ENCODE results near the gene NOS1AP.

Gene NOS1AP

DNA sequence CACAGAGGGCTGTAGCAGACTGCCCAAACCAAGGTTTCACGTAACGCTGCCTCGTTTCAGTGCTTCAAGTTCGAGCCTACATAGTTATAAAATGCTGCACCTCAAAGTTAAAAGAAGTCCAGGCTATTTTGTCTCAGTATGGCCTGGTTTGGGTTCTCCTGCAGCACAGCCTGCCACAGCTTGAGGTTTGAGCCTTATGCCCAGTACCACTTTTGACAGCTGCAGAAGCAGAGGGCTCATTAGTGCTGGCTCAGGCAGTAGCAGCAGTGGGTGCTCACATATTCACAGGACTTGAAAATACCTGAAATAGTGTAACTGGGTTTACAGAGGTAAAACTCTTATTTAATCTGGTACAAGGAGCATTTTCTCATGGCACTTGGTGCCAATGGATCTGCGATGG, 291.9 kb downstream of the NOS1AP start:
- no peak for FAIRE-seq

DNA sequence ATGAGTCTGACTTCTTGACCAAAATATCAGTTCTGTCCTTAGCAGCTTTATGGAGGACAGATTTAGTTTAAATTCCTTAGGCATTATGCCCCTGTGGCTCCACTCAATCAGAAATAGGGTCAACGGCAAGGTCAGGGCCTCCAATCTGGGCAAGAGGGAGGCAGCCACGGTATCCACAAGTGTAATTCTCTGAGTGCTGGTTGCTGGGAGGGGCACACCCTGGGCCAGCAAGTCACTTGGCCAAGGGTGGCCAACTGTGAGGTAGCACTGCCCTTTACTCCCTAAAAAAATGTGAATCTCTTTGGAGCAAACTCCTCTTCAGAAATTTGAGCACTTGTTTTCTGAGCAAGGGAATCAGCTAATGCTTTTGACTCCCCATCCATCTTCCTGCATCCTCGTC, 294.3 kb downstream of the NOS1AP start:
- DNase-seq (ENCODE audit: low spot score) (no peak), FAIRE-seq (no peak)

More for the DNA sequence above, 291.9 kb downstream of the NOS1AP start:
- no peak for DNase-seq (ENCODE audit: low spot score)

DNA sequence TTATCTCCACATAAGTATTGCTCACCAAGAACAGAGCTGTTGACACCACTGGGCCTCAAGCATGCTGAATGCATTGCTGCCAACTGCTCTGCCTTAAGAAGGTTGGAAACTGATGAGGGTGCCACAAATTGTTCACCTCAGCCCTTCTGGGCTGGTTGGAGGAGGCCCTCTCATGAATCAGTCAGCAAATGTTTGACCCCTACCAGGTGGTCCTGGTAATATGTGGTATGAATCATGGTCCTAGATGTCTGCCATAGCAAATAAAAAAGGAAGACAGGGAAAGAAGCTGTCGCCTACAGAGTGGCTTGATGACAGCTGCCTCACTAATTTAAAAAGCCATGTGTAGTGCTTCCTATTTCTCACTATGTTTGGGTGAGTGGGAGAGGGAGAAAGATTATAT, 295.0 kb downstream of the NOS1AP start:
- no peak for FAIRE-seq

DNA sequence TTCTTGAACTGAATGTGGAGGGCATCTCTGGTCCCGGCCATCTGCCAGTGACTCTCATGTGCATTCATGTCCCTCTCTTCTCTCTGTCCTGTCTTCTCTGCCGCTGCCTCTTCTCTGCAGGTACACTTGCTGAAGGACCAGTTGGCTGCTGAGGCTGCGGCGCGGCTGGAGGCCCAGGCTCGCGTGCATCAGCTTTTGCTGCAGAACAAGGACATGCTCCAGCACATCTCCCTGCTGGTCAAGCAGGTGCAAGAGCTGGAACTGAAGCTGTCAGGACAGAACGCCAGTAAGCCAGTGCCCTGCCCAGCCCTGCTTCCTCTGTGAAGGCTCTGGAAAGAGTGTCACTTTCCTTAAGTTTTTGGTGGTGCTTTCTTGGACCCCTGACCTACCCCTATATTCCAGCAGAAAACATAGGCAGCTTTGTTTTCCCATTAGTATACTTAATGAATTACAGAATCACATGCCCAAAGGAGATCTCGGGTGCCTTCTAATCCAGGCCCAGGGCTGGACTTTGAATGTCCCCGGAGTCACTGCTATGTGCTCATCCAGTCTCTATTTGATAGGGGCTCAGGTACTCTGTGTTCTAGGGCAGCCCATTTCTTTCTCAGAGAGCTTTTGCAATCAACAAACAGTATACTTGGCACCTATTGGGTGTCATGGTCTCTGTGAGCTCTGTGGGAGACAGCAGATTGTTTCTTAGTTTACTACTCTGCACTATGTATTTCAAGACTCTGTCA, 296.0 kb downstream of the NOS1AP start:
- no peak for DNase-seq (ENCODE audit: low spot score)
- no peak for FAIRE-seq

More for the DNA sequence above, 295.0 kb downstream of the NOS1AP start:
- no peak for DNase-seq (ENCODE audit: low spot score)

DNA sequence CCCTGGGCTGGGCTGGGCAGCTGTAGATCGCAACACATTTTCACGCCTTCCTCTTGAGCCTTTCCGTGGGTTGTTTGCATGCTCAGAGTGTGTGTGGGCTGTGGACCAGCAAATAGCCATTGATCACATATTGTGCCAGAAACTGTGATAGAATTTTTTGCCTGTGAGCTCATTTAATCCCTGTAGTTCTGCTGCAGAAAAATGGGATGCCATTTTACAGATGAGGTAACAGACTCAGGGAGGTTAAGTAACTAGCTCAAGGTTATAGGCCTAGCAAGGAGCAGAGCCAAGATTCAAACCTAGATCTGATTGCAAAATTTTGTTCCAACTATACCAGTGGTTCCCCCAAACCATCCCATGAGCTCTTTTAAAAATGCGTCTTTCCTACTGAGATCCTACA, 296.7 kb downstream of the NOS1AP start:
- no peak for DNase-seq (ENCODE audit: low spot score)
- no peak for FAIRE-seq

DNA sequence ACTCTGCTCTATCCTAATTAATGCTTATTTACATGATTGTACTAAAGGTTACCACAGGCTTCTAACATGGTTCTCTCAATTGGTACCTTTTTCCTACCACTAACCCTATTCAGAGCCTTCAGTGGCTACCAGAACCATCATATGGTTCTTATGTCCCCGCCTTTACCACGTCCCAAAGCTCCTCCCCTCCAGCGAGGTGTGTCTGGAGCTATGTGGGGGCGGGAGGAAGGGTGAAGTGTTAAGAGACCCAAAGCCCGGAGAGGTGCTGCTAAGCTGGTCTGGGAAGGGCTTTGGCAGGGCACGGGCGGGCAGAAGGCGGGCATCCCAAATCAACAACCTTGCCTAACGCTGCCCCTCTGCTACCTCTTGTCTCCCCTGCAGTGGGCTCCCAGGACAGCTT, 297.2 kb downstream of the NOS1AP start:
- FAIRE-seq (no peak), DNase-seq (ENCODE audit: low spot score) (no peak)

DNA sequence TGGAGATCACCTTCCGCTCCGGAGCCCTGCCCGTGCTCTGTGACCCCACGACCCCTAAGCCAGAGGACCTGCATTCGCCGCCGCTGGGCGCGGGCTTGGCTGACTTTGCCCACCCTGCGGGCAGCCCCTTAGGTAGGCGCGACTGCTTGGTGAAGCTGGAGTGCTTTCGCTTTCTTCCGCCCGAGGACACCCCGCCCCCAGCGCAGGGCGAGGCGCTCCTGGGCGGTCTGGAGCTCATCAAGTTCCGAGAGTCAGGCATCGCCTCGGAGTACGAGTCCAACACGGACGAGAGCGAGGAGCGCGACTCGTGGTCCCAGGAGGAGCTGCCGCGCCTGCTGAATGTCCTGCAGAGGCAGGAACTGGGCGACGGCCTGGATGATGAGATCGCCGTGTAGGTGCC, 297.6 kb downstream of the NOS1AP start:
- DNase-seq (ENCODE audit: low spot score) (no peak), FAIRE-seq (no peak)

DNA sequence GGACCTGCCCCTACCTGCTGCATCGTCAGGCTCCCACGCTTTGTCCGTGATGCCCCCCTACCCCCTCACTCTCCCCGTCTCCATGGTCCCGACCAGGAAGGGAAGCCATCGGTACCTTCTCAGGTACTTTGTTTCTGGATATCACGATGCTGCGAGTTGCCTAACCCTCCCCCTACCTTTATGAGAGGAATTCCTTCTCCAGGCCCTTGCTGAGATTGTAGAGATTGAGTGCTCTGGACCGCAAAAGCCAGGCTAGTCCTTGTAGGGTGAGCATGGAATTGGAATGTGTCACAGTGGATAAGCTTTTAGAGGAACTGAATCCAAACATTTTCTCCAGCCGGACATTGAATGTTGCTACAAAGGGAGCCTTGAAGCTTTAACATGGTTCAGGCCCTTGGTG, 298.3 kb downstream of the NOS1AP start:
- FAIRE-seq: no peak
- no peak for DNase-seq (ENCODE audit: low spot score)

DNA sequence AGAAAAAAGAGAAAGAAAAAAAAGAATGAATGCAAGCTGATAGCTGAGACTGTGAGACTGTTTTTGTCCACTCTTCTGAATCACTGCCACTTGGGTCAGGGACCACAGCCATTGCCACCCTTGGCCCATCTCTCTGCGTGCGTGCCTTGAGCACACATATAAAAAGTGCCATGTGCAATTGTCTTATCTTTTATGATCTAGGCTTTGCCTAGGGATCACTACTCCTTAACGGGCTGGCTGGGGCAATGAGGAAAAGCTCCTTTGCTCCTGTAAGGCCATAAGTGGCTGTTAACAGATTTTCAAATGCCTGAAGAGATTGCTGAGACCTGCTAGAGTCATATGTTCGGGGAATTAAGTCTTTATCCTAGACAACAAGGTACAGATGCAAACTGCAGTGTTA, 299.0 kb downstream of the NOS1AP start:
- no peak for FAIRE-seq
- DNase-seq (ENCODE audit: low spot score): no peak

DNA sequence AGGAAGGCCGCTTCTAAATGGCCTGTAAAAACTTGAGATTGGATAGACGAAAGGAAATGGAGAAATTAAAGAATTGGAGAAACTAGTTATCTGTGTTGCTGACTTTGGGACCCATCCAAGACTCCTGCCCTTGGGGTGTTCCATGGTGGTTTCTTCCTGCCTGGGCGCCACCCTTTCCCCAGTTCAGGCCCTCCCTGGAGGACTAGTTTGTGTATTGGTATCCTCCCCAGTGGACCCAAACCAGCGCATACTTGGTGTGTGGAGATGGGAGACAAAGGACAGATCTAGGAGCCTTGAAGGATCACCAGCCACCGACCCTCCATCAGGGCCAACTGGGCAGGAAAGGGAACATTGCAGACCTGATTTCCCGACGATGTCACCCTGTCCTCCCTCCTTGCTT, 300.1 kb downstream of the NOS1AP start:
- FAIRE-seq: no peak
- DNase-seq (ENCODE audit: low spot score): no peak

DNA sequence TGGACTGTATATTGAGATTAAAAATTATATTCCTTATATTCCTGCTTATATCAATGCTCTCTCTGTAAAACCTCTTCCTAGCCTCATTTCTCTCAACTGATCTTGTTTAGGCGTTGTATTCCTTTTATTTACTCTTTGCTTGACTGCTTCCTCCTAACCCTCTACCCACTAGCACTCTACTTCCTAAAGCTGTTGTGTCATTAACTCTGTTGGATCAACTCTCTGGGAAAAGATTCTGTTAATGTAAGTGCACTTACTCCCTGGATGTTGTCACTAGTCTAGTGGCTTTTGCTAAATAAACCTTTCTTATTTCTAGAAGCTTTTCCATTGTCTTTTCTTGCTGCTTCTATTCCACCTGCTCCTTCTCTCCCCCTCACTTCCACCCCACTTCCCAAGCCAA, 300.7 kb downstream of the NOS1AP start:
- DNase-seq (ENCODE audit: low spot score): no peak
- FAIRE-seq: no peak

DNA sequence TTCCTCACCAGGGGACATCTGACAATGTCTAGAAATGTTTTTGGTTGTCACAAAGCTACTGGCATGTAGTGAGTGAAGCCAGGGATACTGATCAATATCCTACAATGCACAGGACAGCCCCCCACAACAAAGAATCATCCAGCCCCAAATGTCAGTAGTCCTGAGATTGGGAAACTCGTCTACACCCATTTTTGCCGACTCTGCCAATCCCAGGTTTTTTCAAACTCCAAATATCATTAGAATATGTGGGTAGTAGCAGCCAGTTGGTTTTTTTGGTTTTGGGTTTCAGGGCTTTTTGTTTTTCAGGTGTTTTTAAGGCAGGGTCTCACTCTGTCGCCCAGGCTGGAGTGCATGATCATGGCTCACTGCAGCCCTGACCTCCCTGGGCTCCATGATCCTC, 301.2 kb downstream of the NOS1AP start:
- DNase-seq (ENCODE audit: low spot score) (no peak), FAIRE-seq (no peak)

DNA sequence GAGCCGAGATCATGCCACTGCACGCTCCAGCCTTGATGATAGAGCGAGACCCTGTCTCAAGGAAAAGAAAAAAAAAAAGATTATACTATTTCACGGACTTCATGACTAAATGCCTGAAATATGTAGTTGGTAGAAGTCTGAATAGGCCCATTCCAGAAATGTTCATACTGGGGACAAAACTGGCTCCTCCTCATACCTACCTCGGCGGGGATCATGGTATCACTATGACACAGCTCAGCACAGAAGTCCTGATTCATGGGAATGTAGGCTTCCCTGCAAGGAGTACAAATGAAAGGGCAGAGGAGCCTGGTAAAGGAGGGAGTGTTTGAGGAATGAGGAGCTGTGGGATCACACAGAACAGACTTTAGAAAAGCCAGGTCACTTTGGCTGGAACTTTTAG, 302.1 kb downstream of the NOS1AP start:
- no peak for FAIRE-seq
- peak; percentile 42 for DNase-seq (ENCODE audit: low spot score)

DNA sequence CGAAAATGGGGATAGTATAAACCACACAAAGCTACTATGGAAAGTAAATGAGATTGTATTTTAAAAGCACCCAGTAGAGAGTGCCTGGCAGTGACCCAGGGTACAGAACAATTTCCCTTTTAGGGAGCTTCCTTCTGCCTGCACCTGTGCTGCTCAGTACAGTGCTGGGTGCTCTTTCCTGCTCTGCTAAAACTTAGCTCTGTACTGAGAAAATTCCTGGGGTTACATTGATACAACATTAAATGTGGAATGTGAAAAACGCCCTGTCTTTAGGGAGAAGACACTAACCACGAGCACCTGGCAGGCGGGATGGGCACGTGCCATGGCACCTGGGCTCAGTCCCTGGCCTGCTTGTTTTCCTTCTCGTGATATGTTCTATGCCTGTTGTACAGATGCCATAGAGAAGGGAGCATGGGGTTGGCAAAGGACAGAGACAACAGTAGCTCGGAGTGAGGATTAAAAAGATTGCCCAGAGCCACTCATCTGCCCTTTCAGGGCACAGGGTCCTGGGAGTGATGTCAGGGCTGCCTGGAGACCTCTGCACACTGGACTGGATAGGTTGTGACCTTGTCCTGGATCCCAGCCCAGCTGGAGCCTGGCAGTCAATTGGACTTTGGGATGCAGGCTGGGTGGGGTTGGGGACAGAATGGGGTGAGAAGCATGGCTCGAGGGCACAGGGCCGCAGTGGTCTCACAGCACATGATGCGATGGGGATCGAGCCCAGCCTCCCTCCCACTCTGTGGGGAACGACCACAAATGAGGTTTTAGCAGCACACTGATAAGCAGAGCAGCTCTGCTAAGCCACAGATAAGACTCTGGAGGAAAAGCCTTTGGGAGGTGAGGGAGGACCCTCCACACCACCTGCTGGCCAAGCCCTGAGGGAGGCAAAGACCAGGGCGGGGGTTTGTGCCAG, 302.9 kb downstream of the NOS1AP start:
- FAIRE-seq: no peak
- DNase-seq (ENCODE audit: low spot score): no peak

DNA sequence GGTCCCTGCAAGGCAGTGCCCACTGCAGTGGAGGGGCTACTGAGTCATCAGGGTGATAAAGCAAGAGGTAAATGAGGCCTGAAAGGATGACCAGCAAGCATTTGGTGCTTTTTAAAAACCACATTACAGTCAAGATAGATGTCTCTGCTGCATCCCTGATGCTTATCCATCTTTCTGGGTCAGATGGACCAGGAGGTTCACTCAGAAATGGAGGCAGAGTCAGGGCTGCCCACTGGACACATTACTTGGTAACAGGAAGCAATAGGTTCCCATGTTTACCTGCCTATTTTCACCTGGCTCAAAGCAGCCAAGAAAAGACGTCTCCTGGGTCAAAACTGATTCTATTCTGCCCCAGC, 303.6 kb downstream of the NOS1AP start:
- DNase-seq (ENCODE audit: low spot score) (no peak), FAIRE-seq (no peak)

DNA sequence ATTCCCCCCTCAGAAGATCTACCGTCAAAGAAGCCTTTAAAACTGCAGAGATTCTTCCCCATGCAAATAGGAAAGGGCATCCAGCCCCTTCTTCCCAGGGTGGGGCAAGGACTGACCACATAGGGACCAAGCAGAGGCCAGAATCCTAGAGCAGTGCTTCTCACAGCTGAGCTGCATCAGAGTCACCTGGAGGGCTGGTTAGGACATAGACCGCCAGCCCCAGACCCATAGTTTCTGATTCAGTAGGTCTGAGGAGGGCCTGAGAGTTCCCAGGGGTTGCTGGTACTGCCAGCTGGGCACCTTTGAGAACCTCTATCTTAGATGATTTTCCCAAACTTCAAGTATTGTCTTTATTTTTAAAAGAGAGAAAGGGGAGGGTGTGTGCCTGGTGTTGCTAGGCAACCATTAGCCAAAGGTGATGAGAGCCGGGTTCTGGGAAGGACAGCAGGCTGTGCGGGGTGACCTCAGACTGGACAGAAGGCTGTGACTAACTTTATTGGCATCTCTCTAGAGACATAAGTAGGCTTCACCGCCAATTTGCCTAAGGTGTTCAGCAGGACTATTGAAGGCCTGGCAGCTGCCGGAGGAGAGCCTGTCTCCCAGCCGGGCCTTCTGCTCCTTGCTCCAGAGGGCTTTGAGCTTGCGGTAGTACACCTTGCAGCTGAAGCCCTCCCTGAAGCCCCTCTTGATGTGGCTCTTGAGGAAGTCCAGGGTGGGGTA, 304.2 kb downstream of the NOS1AP start:
- DNase-seq (ENCODE audit: low spot score): peak; percentile 71
- FAIRE-seq: no peak

DNA sequence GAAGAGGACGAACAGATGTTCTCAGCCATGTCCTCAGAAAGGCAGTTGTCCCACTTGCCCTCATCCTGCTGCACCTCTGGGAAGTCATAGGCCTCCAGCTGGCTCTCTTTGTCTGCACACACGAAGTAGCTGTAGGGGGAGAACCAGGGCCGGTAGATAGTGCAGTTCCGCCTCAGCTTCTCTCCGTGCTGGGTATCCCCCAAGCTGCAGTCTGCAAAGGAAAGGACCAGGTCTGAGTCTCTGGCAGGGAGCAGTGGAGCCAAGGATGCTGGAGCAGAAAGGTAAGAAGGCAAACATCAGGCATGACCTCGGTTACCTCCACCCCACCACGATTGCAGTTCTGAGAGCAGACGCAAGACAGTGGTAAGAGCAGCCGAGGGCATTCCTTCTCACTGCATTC, 304.9 kb downstream of the NOS1AP start:
- DNase-seq (ENCODE audit: low spot score): no peak
- no peak for FAIRE-seq

DNA sequence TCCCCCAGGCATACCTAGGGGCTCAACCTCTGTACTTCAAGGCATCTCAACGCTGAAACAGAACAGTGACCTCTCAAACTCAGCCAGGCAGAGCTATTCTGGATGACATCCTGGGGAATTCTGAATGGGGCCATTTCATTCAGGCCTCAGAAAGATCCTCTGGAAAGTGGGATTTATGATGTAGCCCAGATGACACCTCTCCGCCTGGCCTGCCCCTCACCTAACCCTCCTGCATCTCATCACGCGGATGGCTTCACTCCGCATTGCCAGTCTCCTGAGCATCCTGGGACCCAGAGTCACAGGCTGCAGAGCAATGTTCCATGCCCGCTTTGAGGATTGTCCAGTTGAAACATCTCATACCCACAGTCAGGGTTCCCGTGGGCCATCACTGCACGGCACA, 306.0 kb downstream of the NOS1AP start:
- no peak for DNase-seq (ENCODE audit: low spot score)
- no peak for FAIRE-seq

DNA sequence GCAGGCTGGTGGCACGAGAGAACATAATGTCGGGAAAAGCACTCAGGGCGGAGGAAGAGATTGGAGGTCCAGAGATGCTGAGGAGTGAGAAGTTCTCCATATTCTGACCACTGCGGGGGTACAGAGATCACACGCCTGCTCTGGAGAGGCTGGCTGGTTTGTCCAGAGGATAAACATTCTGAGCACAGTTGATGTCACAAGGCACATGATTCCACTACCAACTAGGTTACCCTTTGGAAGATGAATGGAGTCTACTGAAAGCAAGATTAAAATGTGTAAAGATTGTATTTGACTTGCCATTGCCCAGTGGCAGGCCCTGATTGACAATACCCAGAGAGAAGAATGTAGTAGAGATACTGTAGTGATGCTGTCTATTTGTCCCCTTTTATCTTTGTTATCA, 307.2 kb downstream of the NOS1AP start, which contains the start of gene SPATA46:
SPATA46 (minus strand) TSS at position 164 of the 400 bp plus-strand sequence; CDS start at position 100, 64 bp downstream.
- DNase-seq (ENCODE audit: low spot score) (no peak), FAIRE-seq (no peak)

DNA sequence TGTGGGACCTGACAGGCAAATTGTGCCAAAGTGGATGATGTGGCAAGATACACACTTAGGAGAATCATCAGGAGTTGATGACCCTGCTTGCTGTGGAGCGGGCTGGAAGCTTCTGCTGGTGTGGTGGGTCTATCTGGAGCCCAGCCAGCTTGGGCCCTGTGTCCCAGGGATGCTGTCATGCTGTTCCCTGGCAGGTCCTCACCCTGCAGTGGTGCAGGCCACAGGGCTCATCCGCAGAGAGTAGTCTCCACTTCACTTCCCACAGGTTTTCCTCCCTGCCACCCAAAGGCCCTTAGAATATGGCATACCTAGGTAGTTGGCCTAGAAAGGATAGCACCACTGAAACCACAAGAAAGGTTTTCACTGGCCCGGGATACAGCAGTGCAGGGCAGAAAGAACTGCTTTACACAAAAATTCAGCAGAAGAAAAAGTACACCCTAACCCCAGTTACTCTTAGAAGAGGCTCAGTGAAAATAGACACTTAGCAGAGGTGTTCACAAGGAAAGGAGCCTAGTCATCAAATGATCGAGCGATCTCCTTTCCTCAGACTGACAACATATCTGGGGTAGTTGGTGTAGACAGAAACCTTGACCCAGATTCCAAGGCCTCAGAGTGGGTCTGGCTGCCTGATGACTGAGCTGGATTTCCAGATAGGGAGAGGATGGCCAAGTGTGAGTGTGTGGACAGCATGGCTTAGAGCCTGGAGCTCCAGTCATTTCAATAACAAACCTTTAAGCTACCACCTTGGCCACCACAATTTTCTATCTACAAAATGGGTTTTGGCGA, 310.8 kb downstream of the NOS1AP start:
- DNase-seq (ENCODE audit: low spot score) (no peak), FAIRE-seq (no peak)

DNA sequence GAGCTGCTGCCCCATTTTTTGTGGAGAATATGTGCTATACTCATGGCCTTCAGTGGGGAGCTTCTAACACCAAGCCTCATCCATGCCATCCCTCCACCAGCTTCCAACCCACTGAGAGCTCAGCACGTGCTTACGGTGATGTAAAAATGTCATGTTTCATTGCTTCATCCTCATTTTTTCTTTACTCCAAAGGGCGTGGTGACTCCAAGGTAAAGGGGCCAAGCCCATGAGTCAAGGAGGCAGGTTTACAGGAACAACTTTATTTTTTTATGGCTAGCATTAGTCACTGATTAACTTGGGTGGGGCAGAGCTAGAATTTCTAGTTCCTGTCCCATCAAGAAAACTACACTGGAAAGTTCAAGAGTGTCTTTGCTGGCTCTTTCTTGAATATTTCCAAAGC, 311.9 kb downstream of the NOS1AP start, which contains the start of gene C1orf226:
C1orf226 (plus strand) TSS at position 346 of the 400 bp plus-strand sequence. CDS start 174 bp downstream, outside the sequence.
- no peak for FAIRE-seq
- no peak for DNase-seq (ENCODE audit: low spot score)

Measured in urothelium cell line (cell line).